ENCODE results near the gene SMAD6.

DNA sequence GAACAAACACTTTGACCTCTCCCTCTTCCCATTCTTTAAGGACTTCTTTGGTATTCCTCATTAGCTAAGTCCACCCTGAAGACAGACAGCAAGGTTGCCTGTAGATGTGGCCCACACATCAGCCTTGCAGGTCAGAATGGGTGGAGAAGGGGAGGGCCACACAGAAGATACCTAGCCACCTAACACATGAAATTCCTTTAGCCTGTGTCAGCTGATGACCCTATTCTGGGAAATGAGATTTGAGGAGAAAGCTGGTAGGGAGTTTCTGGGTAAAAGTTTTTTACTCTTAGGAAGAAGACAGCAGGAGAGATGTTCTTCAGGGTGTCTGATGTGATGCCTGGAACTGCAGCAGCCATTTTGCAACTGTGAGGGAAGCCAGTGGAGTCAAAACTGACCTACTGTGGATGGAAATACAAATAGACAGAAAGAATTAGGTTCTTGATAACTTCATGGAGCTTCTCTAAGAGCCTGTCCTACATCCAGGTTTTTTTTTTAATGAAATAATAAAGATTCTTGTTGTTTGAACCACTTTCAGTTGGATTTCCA, 17.8 kb upstream of the SMAD6 start:
- no peak for TF ChIP-seq POLR2A (IDR thresholded peaks at IDR 0.05)
- TF ChIP-seq, protein P1, sequence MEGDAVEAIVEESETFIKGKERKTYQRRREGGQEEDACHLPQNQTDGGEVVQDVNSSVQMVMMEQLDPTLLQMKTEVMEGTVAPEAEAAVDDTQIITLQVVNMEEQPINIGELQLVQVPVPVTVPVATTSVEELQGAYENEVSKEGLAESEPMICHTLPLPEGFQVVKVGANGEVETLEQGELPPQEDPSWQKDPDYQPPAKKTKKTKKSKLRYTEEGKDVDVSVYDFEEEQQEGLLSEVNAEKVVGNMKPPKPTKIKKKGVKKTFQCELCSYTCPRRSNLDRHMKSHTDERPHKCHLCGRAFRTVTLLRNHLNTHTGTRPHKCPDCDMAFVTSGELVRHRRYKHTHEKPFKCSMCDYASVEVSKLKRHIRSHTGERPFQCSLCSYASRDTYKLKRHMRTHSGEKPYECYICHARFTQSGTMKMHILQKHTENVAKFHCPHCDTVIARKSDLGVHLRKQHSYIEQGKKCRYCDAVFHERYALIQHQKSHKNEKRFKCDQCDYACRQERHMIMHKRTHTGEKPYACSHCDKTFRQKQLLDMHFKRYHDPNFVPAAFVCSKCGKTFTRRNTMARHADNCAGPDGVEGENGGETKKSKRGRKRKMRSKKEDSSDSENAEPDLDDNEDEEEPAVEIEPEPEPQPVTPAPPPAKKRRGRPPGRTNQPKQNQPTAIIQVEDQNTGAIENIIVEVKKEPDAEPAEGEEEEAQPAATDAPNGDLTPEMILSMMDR (IDR thresholded peaks at IDR 0.05): no peak
